Measurements from ENCODE around the gene MEFV.

MEFV gene

DNA sequence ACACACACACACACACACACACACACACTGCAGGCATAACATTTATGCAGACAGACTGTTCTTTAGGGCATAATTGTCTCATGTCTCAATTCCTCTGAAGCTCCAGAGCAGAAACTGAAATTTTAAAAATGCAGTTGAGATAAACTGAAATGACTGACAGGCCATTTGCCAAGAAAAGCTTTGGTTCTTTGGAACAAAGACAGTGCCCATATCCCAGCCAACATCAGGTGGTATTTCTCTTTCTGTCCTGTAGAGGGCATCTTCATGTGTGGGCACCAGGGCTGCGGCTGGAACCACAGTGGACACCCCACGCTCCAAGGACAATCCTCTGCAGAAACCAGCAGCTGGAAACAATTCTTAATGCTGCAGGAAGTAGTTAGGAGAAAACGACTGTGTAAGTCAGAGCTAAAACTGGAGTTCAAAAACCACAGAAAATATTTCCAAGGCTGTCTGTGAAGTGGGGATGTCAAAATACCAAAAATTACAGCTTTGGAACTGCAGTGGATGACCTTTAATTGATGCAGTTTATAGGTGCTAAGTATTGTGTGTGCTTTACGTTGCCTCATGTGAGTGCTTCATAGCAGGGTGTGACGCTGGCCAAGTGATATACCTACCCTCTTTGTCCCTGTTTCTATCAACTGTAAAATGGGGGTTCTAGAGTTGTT, 10.6 kb upstream of the MEFV start:
- DNase-seq: no peak

DNA sequence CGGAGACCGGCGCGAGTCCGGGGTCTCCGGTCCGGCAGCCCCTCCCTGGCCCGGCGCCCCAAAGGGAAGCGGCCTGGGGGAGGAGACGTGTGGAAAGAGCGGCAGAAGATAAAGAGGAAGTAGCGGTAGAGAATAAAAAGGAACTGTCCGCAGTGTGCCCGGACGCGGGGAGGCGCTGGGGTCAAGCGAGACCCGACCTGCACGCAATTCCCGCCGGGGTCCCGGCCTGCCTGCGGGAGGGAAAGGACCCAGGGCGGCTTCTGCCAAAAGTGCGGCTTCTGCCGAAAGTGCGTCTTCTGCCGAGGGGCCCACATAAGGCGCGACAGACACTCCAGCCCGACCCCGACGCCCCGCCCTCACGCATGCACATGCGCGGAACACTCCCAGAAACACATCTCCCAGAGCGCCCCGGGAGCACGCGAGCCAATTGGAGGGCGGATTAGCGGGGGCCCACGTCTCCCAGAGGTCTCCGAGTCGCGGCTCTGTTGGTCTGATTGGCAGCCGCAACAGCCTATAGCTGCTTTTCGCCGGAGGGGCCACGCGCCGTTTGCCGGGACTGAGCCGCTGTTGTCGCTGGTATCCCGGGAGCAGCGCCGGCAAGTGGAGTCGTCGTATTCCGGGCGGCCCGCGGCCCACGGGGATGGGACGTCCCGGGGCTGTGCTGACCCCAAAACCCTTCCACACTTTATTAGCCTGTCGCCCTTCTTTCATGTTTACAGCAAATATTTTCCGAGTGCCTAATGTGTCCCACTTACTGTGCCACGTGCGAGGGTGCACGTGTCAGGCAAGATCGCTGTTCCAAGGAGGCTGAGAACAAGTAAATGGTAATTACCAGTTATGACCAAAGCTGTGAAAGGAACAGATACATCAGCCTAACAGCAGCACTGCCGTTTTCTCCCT, 8.0 kb upstream of the MEFV start:
- DNase-seq: peak; percentile 98

DNA sequence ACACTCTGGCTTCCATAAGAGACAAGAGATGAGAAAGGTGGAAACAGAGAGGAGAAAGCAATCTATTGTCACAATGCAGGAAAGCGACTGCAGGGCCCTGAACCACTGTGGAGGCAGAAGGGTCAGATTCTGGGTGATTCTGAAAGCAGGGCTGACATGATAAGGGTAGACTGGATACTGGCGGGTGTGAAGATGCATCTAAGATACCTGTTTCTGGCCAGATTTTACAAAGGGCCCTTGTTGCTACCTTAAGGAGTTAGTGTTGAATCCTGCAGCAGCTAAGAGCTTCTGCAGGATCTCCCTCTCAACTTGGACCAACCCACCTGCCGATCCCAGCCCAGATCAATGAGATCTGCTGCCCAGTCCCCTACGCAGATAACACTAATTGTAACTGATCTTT, 6.1 kb upstream of the MEFV start:
- DNase-seq: no peak

- no peak for DNase-seq
These were observed 3.4 kb upstream of the MEFV start for GRCh38 chr16:3259836-3260235.

GRCh38 chr16:3256866-3257465, 533 bp upstream of the MEFV start:
- no peak for DNase-seq

GRCh38 chr16:3254309-3254708, 2.1 kb downstream of the MEFV start:
- DNase-seq: no peak

DNA sequence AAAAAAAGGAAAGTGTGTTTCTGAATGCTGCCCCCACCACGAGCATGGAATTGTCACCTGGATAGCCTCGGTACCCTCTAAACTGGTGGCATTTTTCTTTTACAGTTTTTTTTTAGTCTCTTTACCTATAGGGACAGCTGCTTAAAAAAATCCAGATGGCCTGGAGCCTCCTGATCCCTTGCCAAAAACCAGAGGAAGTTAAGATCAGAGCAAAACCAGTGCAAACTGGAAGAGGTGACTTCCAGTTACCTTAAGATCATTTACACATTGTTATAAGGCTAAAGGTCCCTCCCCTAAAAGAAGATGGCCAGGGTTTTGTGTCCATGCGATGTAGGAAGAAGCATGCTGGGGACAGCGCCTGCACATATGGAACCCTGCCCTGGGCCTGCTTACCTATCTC, 3.5 kb downstream of the MEFV start:
- no peak for DNase-seq

DNA sequence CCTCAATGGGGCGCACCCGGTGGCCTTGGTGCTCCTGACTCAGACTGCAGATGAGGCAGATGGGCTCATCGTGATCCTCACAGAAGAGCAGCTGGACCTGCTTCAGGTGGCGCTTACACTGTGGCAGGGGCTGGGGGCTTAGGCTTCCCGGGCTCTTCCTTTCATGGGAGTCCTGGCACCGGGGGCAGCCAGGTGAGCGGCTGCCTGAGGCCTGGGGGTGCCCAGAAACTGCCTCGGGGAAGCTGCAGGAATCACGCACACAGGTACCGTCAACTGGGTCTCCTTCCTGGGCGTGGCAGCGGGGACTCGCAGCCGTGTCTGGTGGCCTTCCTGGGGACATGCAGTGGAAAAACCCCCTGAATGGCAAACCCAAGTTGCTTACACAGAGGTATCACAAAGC, 7.0 kb downstream of the MEFV start:
- no peak for DNase-seq

DNA sequence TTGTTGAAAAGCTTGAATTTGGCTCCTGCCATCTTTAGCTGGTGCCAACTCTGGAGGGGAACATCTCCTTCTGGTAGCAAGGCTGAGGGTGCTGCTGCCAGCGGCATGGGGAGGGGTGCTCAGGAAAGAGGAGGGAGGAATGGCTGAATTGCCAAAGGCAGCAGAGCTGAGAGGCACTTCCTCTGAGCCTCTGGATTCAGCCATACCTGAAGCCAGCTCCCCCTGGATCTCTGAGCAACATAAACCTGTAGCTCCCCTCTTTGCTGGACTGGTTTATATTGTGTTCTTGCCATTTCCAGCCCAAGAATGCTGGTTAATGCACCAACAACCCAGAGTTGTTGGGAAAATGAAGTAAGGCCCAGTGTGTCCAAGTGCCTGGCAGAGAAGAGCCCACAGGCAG, 7.4 kb downstream of the MEFV start:
- DNase-seq: no peak

DNA sequence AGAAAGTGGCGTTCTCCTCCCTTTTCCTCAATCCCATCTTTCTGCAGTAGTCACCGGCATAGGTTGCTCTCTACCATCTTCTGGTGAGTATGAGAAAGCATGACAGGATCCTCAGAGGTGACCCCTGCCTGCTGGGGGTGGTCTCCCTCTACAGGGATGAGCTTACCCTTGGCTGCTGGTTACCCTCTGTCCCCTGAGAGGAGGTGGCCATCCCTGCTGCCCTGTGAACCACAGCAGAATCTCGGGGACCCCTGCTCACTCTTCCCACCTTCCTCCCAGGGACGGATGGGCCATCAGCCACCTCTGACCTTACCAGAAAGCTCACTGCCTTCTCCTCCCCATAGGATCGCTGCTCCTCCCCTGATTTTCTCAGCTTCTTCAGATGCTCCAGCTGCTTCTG, 7.8 kb downstream of the MEFV start:
- no peak for DNase-seq

- DNase-seq: no peak
These were observed 9.6 kb downstream of the MEFV start for GRCh38 chr16:3246876-3247275.

DNA sequence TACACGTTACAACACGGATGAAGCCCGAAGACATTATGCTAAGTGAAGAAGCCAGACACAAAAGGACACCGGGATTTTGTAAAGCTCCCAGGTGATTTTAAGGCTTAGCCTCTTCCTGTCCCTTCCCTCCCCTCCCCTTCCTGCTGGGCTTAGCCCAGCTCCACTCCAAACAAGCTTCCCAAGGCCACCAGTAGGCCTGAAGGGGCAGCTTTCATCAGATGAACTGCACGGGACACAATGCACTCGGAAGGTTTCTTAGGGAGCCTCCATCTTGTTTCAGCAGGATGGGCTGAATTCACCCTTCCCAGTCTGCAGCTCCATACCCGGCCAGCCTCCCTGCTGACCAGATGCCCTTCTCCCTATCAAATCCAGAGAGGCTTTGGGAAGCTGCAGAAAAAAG, 10.4 kb downstream of the MEFV start:
- DNase-seq: no peak

GRCh38 chr16:3243882-3244281, 12.6 kb downstream of the MEFV start:
- no peak for DNase-seq

DNA sequence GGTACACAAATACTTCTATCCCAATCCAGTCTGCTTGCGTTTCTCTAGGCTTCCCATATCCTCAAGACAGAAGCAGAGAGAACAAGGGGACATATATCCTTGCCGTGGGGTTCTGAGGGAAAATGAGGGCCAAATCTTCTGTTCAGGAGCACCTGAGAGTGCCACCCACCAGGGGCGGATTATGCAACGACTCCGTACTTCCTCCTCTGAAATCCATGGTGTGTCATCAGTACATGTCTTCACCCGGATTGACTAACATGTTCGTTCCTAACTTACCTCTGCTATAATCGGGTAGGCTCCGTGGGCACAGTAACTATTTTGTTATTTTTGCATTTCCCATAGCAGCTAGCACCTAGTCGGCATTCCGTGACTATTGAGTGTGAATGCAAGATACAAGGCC, 13.7 kb downstream of the MEFV start:
- DNase-seq: no peak

DNA sequence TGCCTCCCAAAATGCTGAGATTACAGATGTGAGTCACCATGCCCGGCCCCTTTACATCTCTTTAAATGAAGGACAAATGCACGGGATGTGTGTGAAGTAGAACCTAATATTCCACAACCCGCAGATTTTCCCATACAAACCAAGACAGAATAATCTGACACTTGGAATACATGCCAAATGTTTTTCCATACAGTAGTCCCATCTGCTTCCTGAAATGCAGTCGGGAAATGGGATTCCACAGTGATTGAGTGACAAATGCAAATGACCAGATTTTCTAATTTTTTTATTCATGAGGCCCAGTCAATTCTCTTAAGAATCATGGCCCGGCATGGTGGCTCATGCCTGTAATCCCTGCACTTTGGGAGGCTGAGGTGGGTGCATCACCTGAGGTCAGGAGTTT, 14.7 kb downstream of the MEFV start:
- DNase-seq: no peak

GRCh38 chr16:3235856-3236669, 20.4 kb downstream of the MEFV start:
- DNase-seq: peak; percentile 15

GRCh38 chr16:3234857-3235561, 21.4 kb downstream of the MEFV start, which contains the start of gene ZNF200:
TSS of gene ZNF200 (minus strand) at chr16:3235158. CDS start at chr16:3233755, 1,403 bp downstream.
- peak; percentile 92 for DNase-seq

GRCh38 chr16:3234543-3234856, 21.9 kb downstream of the MEFV start:
- DNase-seq: no peak

GRCh38 chr16:3223913-3224515, 32.4 kb downstream of the MEFV start:
- DNase-seq: no peak

DNA sequence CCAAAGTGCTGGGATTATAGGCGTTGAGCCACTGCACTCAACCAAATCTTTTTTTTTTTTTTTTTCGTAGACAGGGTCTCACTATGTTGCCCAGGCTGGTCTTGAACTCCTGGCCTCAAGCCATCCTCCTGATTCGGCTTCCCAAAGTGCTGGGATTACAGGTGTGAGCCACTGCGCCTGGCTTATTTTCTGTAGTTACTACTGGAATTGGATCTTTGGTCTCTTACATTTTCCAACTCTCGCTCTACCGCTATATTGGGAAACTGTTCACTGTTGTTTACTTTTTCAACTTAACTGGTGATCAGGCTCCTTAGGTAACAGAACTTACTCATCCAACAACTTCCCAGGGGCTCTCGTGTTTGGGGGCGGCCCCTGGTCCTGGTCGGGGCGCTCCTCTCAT, 35.6 kb downstream of the MEFV start:
- no peak for DNase-seq

- no peak for DNase-seq
These were observed 40.2 kb downstream of the MEFV start for GRCh38 chr16:3216263-3216640.

DNA sequence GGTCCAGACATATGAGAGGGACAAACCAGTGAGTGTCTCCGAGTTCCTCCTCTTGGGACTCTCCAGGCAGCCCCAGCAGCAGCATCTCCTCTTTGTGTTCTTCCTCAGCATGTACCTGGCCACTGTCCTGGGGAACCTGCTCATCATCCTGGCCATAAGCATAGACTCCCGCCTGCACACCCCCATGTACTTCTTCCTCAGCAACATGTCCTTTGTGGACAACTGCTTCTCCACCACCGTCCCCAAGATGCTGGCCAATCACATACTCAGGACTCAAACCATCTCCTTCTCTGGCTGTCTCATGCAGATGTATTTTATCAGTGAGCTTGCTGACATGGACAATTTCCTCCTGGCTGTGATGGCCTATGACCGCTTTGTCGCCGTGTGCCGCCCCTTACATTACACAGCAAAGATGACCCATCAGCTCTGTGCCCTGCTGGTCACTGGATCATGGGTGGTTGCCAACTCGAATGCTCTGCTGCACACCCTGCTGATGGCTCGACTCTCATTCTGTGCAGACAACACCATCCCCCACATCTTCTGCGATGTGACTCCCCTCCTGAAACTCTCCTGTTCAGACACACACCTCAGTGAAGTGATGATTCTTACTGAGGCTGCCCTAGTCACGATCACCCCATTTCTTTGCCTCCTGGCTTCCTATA, 40.7 kb downstream of the MEFV start:
- DNase-seq: no peak
